Upper lobe of right lung (tissue), 1 donor: Measurements from ENCODE around the gene SMYD1. TPM values are rescaled to one million over a fixed set of nuclear protein-coding genes. Genes with fewer than 3 reads are reported as not detected.

Source experiments
- ATAC-seq: fragments of 200-7000 bp; cut with Tn5 transposase; one replicate; pipeline ENCODE4 v1.9.1; 2020; ENCODE audit warnings: mild to moderate bottlenecking, moderate library complexity
- DNase-seq: peaks from one replicate; pipeline ENCODE4 v3.0.0-alpha.2; 2020
- H3K27ac ChIP-seq: fragments of 200-600 bp; one replicate; pipeline ENCODE4 v1.8.0; 2022
- H3K27me3 ChIP-seq: fragments of 200-600 bp; one replicate; pipeline ENCODE4 v1.8.0; 2022; ENCODE audit warnings: mild to moderate bottlenecking
- H3K36me3 ChIP-seq: fragments of 200-600 bp; one replicate; pipeline ENCODE4 v1.8.0; 2022
- H3K4me1 ChIP-seq: fragments of 200-600 bp; one replicate; pipeline ENCODE4 v1.8.0; 2022
- H3K4me3 ChIP-seq: fragments of 200-600 bp; one replicate; pipeline ENCODE4 v1.8.0; 2022; ENCODE audit warnings: mild to moderate bottlenecking
- H3K9me3 ChIP-seq: fragments of 200-600 bp; one replicate; pipeline ENCODE4 v1.8.0; 2022
- intact Hi-C: fragments of 100-400 bp; cut with DNase I; formaldehyde crosslinking; loops from one replicate; pipeline ENCODE4 v1.11.0; 2022
- total RNA-seq: library from RNA; stranded (reverse); fragmentation: NEBNext Ultra II Directional; extraction: Animal tissue kit (Norgen Biotek cat#: 25700); gene quantifications from one replicate; pipeline ENCODE4 v1.2.1, GENCODE V29; 2021
- TF ChIP-seq, protein P1 (sequence below): fragments of 200-600 bp; IDR thresholded peaks from one replicate; pipeline ENCODE4 v1.8.0; 2022; ENCODE audit warnings: antibody characterized with exemption
- donor health status: DM: no; HTN: yes; CAD: no; lungs with severe emphysema.

The SMYD1 gene
- total RNA-seq, 1 donor from 2014 or later = not detected

DNA sequence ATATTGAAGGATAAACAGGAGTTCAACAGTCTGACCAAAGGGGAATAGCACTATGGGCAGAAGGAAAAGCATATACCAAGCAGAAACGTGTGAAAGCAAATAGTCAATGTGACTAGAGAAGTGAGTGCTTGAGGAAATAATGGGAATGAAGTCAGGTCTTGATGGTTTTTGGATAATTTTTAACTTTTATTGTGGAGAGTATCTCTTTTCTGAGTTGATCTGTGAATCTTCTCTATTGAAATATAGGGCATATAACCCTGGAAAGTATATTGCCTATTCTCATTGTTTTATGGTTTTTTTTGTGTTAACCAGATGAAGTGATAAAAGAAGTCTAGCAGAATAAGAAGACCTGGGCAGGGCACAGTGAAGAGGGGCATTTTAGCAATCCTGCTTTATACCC lies 76.6 kb downstream of the SMYD1 start:
- H3K27me3 ChIP-seq = no peaks in the 10 kb centered on the region
- intact Hi-C loops = no loop called here
- no peak for ATAC-seq
- H3K4me3 ChIP-seq = no peak overlapping the region
- no peaks in the 10 kb centered on the region for H3K9me3 ChIP-seq
- H3K4me1 ChIP-seq = no peaks in the 10 kb centered on the region
- H3K27ac ChIP-seq = no peak overlapping the region
- H3K36me3 ChIP-seq = no peaks in the 10 kb centered on the region
- DNase-seq = no peak
- TF ChIP-seq, protein P1, sequence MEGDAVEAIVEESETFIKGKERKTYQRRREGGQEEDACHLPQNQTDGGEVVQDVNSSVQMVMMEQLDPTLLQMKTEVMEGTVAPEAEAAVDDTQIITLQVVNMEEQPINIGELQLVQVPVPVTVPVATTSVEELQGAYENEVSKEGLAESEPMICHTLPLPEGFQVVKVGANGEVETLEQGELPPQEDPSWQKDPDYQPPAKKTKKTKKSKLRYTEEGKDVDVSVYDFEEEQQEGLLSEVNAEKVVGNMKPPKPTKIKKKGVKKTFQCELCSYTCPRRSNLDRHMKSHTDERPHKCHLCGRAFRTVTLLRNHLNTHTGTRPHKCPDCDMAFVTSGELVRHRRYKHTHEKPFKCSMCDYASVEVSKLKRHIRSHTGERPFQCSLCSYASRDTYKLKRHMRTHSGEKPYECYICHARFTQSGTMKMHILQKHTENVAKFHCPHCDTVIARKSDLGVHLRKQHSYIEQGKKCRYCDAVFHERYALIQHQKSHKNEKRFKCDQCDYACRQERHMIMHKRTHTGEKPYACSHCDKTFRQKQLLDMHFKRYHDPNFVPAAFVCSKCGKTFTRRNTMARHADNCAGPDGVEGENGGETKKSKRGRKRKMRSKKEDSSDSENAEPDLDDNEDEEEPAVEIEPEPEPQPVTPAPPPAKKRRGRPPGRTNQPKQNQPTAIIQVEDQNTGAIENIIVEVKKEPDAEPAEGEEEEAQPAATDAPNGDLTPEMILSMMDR = no peak

DNA sequence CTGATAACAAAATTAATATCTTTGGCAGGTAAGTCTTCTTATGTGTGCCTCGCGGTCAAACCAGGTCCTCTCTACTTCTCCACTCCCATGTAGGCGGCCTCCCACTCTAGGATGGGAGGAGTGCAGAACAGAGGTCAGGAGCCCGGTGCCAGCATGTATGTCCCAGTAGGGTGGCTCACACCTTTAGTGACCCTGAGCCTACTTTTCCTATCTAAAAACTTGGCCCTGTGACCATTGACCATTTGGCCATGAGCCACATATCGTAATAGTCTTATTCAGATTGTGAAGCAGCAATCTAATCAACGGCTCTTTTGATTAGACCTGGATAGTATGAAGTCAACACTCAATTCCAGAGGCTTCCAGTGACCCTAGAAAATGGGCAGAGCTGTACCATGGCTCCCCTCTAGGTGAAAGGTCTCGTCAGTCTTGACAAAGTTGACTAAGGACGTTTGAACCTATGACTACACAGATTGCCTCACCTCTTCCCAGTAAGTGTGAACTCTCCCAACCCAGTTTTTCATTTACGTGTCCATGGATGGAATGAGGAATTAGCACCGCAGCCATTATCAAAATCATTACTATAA lies 77.4 kb downstream of the SMYD1 start:
- TF ChIP-seq, protein P1 = no peak
- H3K4me3 ChIP-seq = no peak overlapping the region
- no peaks in the 10 kb centered on the region for H3K27me3 ChIP-seq
- H3K9me3 ChIP-seq = peaks cover 4% of the 10 kb centered on the region
- no peaks in the 10 kb centered on the region for H3K36me3 ChIP-seq
- DNase-seq (no peak), ATAC-seq (no peak)
- intact Hi-C loops = no loop called here
- H3K27ac ChIP-seq = no peak overlapping the region
- no peaks in the 10 kb centered on the region for H3K4me1 ChIP-seq

DNA sequence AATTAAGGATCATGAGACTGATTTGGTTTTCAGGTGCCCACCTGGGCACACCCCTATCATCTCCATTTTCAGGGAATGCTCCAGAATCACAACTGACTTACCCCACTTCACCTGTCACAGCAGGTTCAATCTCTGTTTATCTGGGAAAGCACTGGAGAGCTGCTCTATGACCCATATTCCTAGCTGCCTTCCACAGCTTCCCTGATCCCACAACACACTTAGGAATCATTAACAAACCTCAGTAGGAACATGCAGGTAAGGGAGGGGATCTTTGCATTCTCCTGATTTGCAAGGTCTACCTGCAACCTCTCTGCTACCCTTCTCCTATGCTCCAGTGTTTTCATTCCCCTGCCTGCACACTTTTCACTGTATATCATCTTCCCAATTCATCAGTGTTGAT lies 79.0 kb downstream of the SMYD1 start:
- no peaks in the 10 kb centered on the region for H3K27me3 ChIP-seq
- TF ChIP-seq, protein P1 = no peak
- intact Hi-C loops = no loop called here
- H3K9me3 ChIP-seq = peaks cover 4% of the 10 kb centered on the region
- ATAC-seq = no peak
- no peaks in the 10 kb centered on the region for H3K36me3 ChIP-seq
- H3K27ac ChIP-seq = no peak overlapping the region
- no peak for DNase-seq
- H3K4me1 ChIP-seq = no peaks in the 10 kb centered on the region
- H3K4me3 ChIP-seq = no peak overlapping the region

- H3K9me3 ChIP-seq = peaks cover 4% of the 10 kb centered on the region
- intact Hi-C loops = no loop called here
- H3K36me3 ChIP-seq = no peaks in the 10 kb centered on the region
- DNase-seq = no peak
- TF ChIP-seq, protein P1 = no peak
- no peaks in the 10 kb centered on the region for H3K27me3 ChIP-seq
- H3K4me1 ChIP-seq = no peaks in the 10 kb centered on the region
- no peak overlapping the region for H3K4me3 ChIP-seq
- no peak for ATAC-seq
- no peak overlapping the region for H3K27ac ChIP-seq
Measured at GRCh38 chr2:88147145-88147544, 79.5 kb downstream of the SMYD1 start.

GRCh38 chr2:88148929-88149438 lies 81.4 kb downstream of the SMYD1 start:
- Histone ChIP-seq H3K4me1 (no peaks in the 10 kb centered on the region), H3K9me3 (peaks cover 4% of the 10 kb centered on the region), H3K27me3 (no peaks in the 10 kb centered on the region), H3K36me3 (no peaks in the 10 kb centered on the region), H3K27ac (no peak overlapping the region), H3K4me3 (no peak overlapping the region)
- intact Hi-C loops = no loop called here
- ATAC-seq (no peak), DNase-seq (no peak)
- TF ChIP-seq, protein P1 = no peak

DNA sequence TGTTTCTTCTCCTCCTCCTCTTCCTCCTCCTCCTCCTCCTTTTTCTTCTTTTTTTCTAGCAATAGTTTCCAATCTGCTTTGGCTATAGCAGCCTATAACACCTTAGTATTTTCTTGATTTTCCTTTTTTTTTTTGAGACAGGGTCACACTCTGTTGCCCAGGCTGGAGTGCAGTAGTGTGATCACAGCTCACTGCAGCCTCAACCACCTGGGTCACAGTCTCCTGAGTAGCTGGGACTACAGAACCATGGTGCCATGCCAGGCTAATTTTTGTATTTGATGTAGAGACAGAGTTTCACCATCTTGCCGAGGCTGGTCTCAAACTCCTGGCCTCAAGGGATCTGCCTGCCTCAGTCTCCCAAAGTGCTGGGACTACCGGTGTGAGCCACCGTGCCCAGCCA lies 91.9 kb downstream of the SMYD1 start:
- TF ChIP-seq, protein P1 = no peak
- ATAC-seq (no peak), DNase-seq (no peak)
- no peaks in the 10 kb centered on the region for H3K36me3 ChIP-seq
- H3K9me3 ChIP-seq = no peaks in the 10 kb centered on the region
- no peak overlapping the region for H3K4me3 ChIP-seq
- intact Hi-C loops = no loop called here
- H3K4me1 ChIP-seq = no peaks in the 10 kb centered on the region
- H3K27me3 ChIP-seq = no peaks in the 10 kb centered on the region
- no peak overlapping the region for H3K27ac ChIP-seq
